ENCODE measurements around the gene FGGY. TPM values are rescaled to one million over a fixed set of nuclear protein-coding genes. Genes with fewer than 3 reads are reported as not detected.

The FGGY gene
- total RNA-seq, 1 experiment from 2014 or later = 12.0 TPM

GRCh38 chr1:59410457-59410856 is 113.6 kb downstream of the FGGY start:
- ATAC-seq (no peak), DNase-seq (ENCODE audit: low spot score) (no peak)
- Mint-ChIP-seq H3K27ac (no peak overlapping the region), H3K36me3 (peaks cover 3% of the 10 kb centered on the region; the same call in 1 of the 2 replicates), H3K27me3 (ENCODE audit: low read depth) (no peaks in the 10 kb centered on the region), H3K4me1 (peaks cover 14% of the 10 kb centered on the region), H3K4me3 (no peak overlapping the region), H3K9me3 (peaks cover 4% of the 10 kb centered on the region)
- TF ChIP-seq RELA (CRISPR knock-in tag; IDR thresholded peaks at IDR 0.05; ENCODE audit: borderline replicate concordance) (no peak), TEAD4 (CRISPR knock-in tag; IDR thresholded peaks at IDR 0.05) (no peak)
- CTCF ChIA-PET = no interaction called here
- POLR2A ChIA-PET = no interaction called here

- ChIA-PET POLR2A (no interaction called here), CTCF (no interaction called here)
- TF ChIP-seq ZNF121 (CRISPR knock-in tag; IDR thresholded peaks at IDR 0.05) (no peak), EMX1 (CRISPR knock-in tag; IDR thresholded peaks at IDR 0.05) (no peak), ZNF317 (CRISPR knock-in tag; IDR thresholded peaks at IDR 0.05; ENCODE audit: borderline replicate concordance, low read depth) (no peak), ZNF532 (CRISPR knock-in tag; IDR thresholded peaks at IDR 0.05; ENCODE audit: borderline replicate concordance) (no peak), SMAD4 (CRISPR knock-in tag; IDR thresholded peaks at IDR 0.05) (no peak), ZNF423 (CRISPR knock-in tag; IDR thresholded peaks at IDR 0.05) (no peak), AR (CRISPR knock-in tag; IDR thresholded peaks at IDR 0.05) (no peak), ETV6 (CRISPR knock-in tag; IDR thresholded peaks at IDR 0.05) (no peak), KAT7 (CRISPR knock-in tag; IDR thresholded peaks at IDR 0.05; ENCODE audit: borderline replicate concordance) (no peak), NR1H2 (CRISPR knock-in tag; IDR thresholded peaks at IDR 0.05) (no peak), E2F5 (CRISPR knock-in tag; IDR thresholded peaks at IDR 0.05) (no peak), FOXP4 (CRISPR knock-in tag; IDR thresholded peaks at IDR 0.05) (no peak), TCF7 (CRISPR knock-in tag; IDR thresholded peaks at IDR 0.05; ENCODE audit: low read depth) (no peak)
- TF ChIP-seq, protein P1, sequence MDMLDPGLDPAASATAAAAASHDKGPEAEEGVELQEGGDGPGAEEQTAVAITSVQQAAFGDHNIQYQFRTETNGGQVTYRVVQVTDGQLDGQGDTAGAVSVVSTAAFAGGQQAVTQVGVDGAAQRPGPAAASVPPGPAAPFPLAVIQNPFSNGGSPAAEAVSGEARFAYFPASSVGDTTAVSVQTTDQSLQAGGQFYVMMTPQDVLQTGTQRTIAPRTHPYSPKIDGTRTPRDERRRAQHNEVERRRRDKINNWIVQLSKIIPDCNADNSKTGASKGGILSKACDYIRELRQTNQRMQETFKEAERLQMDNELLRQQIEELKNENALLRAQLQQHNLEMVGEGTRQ (CRISPR knock-in tag; IDR thresholded peaks at IDR 0.05) = no peak
- Mint-ChIP-seq H3K27me3 (ENCODE audit: low read depth) (no peaks in the 10 kb centered on the region), H3K4me1 (peaks cover 16% of the 10 kb centered on the region), H3K9me3 (peaks cover 7% of the 10 kb centered on the region), H3K27ac (no peak overlapping the region), H3K4me3 (no peak overlapping the region), H3K36me3 (peaks cover 2% of the 10 kb centered on the region; the same call in 1 of the 2 replicates)
- ATAC-seq = no peak
- DNase-seq (ENCODE audit: low spot score) = no peak
These were observed 114.3 kb downstream of the FGGY start for GRCh38 chr1:59411147-59411546.

Measured in WTC11 (cell line).